RWPE2 (cell line): Measurements from ENCODE around the gene DCTD.

Experiments
- ATAC-seq: fragments of 200-7000 bp; cut with Tn5 transposase; 3 replicates; pipeline ENCODE4 v1.9.1; 2021; ENCODE audit warnings: low read depth
- DNase-seq: peaks from one replicate; pipeline ENCODE4 v3.0.0-alpha.2; 2020; ENCODE audit warnings: low spot score
- H3K27ac ChIP-seq: fragments of 450-650 bp; 2 replicates; pipeline ENCODE4 v1.5.1; 2017; ENCODE audit warnings: mild to moderate bottlenecking; ENCODE audit not compliant: poor library complexity, severe bottlenecking
- H3K27me3 ChIP-seq: fragments of 250-450 bp; sonication (Bioruptor Pico); 2 replicates; pipeline ENCODE4 v1.5.1; 2021; ENCODE audit warnings: mild to moderate bottlenecking, moderate library complexity; ENCODE audit not compliant: insufficient read depth, poor library complexity, severe bottlenecking
- H3K36me3 ChIP-seq: fragments of 250-450 bp; sonication (Bioruptor Pico); 2 replicates; pipeline ENCODE4 v1.5.1; 2020; ENCODE audit warnings: low read depth, mild to moderate bottlenecking, moderate library complexity
- H3K4me1 ChIP-seq: fragments of 250-450 bp; sonication (Bioruptor Pico); 2 replicates; pipeline ENCODE4 v1.5.1; 2021; ENCODE audit warnings: mild to moderate bottlenecking, moderate library complexity; ENCODE audit not compliant: insufficient read depth, poor library complexity, severe bottlenecking
- H3K4me3 ChIP-seq: fragments of 250-450 bp; sonication (Bioruptor Pico); 2 replicates; pipeline ENCODE4 v1.5.1; 2021; ENCODE audit warnings: mild to moderate bottlenecking, moderate library complexity; ENCODE audit not compliant: severe bottlenecking
- H3K9me3 ChIP-seq: fragments of 250-450 bp; sonication (Bioruptor Pico); 2 replicates; pipeline ENCODE4 v1.5.1; 2021; ENCODE audit warnings: mild to moderate bottlenecking, moderate library complexity; ENCODE audit not compliant: severe bottlenecking
- TF ChIP-seq, protein P1 (sequence below): fragments of 450-650 bp; IDR thresholded peaks from one replicate; pipeline ENCODE4 v1.5.1; 2017; ENCODE audit warnings: mild to moderate bottlenecking, moderate library complexity; ENCODE audit not compliant: poor library complexity, severe bottlenecking

Gene DCTD

DNA sequence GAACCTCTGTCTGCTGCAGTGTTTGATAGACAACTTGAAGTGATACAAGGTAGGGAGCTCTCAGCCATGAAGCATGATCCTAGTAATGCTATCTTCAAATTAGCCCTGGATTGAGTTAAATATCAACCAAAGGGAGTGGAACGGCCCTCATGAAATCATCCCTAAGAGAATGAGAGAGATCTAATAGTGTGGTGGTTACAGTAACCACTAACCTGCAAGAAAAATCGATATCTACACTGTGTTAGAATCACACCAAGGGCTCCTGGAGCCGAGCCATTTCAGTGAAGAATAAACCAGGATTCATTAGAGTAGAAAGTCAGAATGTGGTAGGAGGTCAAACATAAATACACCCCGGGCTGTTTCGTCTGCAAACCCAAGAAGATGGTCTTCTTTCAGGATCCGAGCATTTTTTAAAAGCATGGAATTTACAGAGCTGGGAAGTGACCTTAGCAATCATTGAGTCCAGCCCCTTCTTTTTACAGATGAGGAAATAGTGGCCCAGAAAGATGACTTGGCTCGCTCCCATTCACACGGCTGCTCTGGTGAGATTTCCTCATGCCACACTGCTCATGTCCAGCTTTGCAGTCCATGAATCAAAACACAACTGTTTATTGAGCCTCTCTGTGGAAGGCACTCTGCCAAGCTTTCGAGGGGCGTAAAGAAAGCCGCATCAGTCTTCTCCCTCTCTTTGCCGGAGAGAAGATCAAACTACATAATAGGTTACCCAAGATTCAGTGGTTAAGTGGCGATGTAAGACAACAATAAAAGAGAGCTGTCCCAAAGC is 5.5 kb upstream of the DCTD start:
- H3K27me3 ChIP-seq: no peaks in the 10 kb centered on the region
- no peak for DNase-seq
- no peak overlapping the region for H3K27ac ChIP-seq
- no peaks in the 10 kb centered on the region for H3K9me3 ChIP-seq
- no peaks in the 10 kb centered on the region for H3K4me1 ChIP-seq
- no peak overlapping the region for H3K4me3 ChIP-seq
- TF ChIP-seq, protein P1, sequence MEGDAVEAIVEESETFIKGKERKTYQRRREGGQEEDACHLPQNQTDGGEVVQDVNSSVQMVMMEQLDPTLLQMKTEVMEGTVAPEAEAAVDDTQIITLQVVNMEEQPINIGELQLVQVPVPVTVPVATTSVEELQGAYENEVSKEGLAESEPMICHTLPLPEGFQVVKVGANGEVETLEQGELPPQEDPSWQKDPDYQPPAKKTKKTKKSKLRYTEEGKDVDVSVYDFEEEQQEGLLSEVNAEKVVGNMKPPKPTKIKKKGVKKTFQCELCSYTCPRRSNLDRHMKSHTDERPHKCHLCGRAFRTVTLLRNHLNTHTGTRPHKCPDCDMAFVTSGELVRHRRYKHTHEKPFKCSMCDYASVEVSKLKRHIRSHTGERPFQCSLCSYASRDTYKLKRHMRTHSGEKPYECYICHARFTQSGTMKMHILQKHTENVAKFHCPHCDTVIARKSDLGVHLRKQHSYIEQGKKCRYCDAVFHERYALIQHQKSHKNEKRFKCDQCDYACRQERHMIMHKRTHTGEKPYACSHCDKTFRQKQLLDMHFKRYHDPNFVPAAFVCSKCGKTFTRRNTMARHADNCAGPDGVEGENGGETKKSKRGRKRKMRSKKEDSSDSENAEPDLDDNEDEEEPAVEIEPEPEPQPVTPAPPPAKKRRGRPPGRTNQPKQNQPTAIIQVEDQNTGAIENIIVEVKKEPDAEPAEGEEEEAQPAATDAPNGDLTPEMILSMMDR: no peak
- no peaks in the 10 kb centered on the region for H3K36me3 ChIP-seq
- no peak for ATAC-seq

DNA sequence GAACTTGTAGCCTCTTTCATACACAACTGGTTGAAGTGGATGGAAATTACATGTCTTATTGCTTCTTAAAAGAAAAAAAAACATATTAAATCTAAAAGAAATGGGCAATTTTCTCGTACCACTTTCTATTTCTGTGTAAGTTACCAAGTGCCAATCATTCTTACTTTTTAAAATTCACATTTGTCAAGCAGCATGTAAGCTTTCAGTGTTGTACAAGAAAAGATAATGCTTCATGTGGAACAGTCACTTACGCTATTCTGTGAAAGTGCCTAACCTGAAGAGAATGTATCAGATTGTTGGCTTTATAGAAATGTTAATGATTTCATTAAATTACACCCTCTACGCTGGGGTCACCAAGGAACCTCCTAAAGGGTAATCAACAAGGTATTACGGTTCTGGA is 4.4 kb upstream of the DCTD start:
- Histone ChIP-seq H3K36me3 (no peaks in the 10 kb centered on the region), H3K4me1 (no peaks in the 10 kb centered on the region), H3K27me3 (no peaks in the 10 kb centered on the region), H3K9me3 (no peaks in the 10 kb centered on the region), H3K27ac (no peak overlapping the region), H3K4me3 (no peak overlapping the region)
- ATAC-seq: no peak
- TF ChIP-seq, protein P1: no peak
- no peak for DNase-seq

DNA sequence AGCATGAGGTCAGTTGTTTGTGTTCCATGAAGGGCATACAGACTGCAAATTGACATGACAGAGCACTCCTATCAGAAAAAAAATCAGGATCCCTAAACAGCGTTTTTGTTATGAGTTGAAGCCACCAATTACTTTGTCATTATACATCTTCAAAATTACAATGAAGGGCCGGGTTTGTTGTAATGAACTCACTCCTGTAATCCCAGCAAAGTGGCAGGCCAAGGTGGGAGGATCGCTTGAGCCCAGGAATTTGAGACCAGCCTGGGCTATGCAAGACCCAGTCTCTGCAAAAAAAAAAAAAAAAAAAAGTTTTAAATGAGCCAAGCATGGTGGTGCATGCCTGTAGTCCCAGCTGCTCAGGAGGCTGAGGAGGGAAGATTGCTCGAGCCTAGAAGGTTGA is 3.5 kb upstream of the DCTD start:
- peaks cover 2% of the 10 kb centered on the region; the same call in 1 of the 2 replicates for H3K36me3 ChIP-seq
- no peak overlapping the region for H3K4me3 ChIP-seq
- no peak for ATAC-seq
- H3K27me3 ChIP-seq: no peaks in the 10 kb centered on the region
- no peaks in the 10 kb centered on the region for H3K9me3 ChIP-seq
- no peak for DNase-seq
- TF ChIP-seq, protein P1: no peak
- H3K27ac ChIP-seq: no peak overlapping the region
- peaks cover 6% of the 10 kb centered on the region for H3K4me1 ChIP-seq

DNA sequence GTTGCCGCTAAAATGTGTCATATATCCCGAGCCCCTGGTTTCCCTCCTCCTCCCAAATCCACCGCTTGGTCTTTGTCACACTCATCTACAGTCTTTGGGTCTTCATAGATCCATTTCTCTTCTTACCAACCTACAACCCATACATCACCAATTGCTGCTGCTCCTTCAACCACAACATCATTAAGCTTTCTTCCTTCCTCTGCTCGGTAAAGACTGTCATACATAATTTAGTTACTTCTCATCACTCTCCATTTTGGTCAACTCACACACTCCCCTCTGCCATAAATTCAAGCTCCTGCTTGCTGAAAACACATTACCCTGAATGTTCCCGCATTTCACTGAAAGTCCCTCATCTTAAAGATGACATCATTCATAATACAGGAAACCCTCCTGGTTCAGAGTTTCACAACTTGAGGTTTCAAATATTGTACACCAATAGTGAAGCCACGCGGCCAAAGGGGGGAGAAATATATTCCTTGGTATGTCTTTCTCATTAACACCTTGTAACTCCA is 1.7 kb upstream of the DCTD start:
- no peak overlapping the region for H3K27ac ChIP-seq
- H3K4me3 ChIP-seq: no peak overlapping the region
- TF ChIP-seq, protein P1: no peak
- peaks cover 6% of the 10 kb centered on the region for H3K4me1 ChIP-seq
- DNase-seq: no peak
- no peaks in the 10 kb centered on the region for H3K9me3 ChIP-seq
- H3K27me3 ChIP-seq: no peaks in the 10 kb centered on the region
- peaks cover 19% of the 10 kb centered on the region for H3K36me3 ChIP-seq
- no peak for ATAC-seq

DNA sequence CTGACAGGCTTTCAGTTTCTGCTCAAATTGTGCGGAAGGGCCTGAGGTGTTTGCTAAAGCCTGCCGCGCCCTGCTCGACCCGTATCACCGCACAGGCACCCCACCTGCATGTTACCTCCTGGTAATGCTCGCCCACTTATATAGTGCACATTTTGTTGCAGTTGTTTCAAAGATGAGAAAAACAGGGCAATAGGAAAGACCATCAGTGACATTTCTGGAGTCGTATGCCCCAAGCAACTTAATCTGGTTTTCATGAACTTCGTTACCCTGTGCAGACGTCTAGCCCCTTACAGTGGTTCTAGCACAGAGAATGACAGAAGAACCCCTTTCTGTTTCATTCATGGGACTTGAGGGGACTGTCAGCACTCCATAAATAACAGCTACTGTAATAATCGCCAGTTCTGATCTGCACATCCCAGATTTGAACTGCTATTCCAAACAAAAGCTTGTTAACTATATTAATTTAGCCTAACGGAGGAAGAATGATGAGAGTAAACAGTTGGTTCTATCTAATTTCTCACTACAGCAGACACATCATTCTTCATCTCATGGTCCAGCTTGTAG is 940 bp upstream of the DCTD start:
- H3K27ac ChIP-seq: peak overlapping the region; percentile 74
- no peaks in the 10 kb centered on the region for H3K27me3 ChIP-seq
- H3K36me3 ChIP-seq: peaks cover 25% of the 10 kb centered on the region
- DNase-seq: no peak
- peak; percentile 31; the same call in 1 of the 3 replicates for ATAC-seq
- TF ChIP-seq, protein P1: peak; percentile 10
- H3K4me3 ChIP-seq: peak overlapping the region; percentile 98
- H3K9me3 ChIP-seq: no peaks in the 10 kb centered on the region
- peaks cover 6% of the 10 kb centered on the region for H3K4me1 ChIP-seq
